Amniotic stem cell (primary cell): Measurements from ENCODE around the gene BACH2.
"Not testable (repeated sequence)": the region's sequence is repeated elsewhere in the genome, so short reads cannot be mapped to it uniquely, and the experiment has no call there.

Experiments used
- DNase-seq: peaks from one replicate; lab custom pipeline; 2025; lab: John Stamatoyannopoulos, UW

The BACH2 gene

GRCh38 chr6:90066697-90067096 lies 229.9 kb downstream of the BACH2 start:
- no peak for DNase-seq

DNA sequence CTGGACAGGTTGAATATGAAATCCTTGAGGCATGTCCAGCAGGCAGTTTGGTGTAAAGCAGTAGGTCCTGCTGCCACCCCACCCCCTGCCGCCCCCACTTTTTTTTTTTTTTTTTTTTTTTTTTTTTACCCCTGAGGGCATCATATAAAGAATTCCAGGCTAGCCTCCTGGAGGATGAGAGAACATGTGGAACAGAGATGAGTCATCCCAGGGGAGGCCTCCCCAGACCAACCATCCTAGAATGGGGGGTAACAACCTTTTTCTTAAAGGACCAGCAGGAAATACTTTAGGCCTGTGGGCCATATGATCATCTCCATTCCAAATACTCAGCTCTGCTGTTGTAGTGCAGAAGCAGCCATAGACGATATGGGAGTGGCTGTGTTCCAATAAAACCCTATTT lies 231.5 kb downstream of the BACH2 start:
- no peak for DNase-seq

- DNase-seq: no peak
These were observed 234.0 kb downstream of the BACH2 start for GRCh38 chr6:90062667-90063066.

GRCh38 chr6:90062051-90062450 lies 234.6 kb downstream of the BACH2 start:
- no peak for DNase-seq

DNA sequence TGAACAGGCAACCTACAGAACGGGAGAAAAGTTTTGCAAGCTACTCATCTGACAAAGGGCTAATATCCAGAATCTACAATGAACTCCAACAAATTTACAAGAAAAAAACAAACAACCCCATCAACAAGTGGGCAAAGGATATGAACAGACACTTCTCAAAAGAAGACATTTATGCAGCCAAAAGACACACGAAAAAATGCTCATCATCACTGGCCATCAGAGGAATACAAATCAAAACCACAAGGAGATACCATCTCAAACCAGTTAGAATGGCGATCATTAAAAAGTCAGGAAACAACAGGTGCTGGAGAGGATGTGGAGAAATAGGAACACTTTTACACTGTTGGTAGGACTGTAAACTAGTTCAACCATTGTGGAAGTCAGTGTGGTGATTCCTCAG lies 237.5 kb downstream of the BACH2 start:
- not testable (repeated sequence) for DNase-seq

- DNase-seq: not testable (repeated sequence)
These were observed 240.7 kb downstream of the BACH2 start for GRCh38 chr6:90055924-90056323.

DNA sequence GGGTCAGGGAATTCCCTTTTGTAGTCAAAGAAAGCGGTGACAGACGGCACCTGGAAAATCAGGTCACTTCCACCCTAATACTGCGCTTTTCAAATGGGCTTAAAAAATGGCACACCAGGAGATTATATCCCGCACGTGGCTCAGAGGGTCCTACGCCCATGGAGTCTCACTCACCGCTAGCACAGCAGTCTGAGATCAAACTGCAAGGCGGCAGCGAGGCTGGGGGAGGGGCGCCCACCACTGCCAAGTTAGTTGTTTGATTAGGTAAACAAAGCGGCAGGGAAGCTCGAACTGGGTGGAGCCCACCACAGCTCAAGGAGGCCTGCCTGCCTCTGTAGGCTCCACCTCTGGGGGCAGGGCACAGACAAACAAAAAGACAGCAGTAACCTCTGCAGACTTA lies 242.4 kb downstream of the BACH2 start:
- DNase-seq: not testable (repeated sequence)

GRCh38 chr6:90053614-90054013 lies 243.0 kb downstream of the BACH2 start:
- DNase-seq: no peak

DNA sequence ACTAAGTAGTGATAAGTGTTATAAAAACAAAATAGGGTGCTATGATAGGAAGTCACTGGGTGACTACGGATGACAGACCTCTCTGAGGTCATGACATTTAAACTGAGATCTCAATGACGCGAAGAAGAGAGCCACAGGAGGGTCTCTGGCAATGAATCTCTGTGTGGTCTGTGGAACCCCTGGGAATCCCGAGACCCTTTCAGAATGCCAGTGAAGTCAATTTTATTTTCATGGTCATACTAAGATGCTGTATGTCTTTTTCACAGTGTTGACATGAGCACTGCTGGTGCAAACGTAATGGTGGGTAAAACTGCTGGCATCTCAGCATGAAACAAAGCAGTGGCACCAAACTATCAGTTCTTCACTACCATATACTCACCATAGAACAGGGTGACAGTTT lies 247.3 kb downstream of the BACH2 start:
- no peak for DNase-seq

- no peak for DNase-seq
These were observed 248.3 kb downstream of the BACH2 start for GRCh38 chr6:90048206-90048967.

DNA sequence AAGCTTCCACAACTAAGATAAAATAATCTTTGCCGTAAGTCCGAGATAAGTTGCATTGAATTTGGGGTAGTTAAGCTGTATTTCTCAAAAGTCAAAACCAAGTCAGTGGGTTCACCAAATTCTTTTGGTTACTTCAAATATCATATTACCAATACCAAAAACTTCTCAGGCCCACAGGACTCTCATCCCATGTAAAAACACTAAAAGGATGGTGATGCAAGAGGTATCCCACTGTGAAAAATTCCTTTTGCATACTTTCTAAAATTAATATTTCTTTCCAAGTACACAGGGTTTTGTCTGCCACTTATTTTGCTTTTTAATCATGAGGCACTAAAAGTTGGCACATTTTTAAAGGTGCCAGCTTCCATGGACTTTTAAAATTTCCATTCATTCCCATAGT lies 251.1 kb downstream of the BACH2 start:
- DNase-seq: no peak

DNA sequence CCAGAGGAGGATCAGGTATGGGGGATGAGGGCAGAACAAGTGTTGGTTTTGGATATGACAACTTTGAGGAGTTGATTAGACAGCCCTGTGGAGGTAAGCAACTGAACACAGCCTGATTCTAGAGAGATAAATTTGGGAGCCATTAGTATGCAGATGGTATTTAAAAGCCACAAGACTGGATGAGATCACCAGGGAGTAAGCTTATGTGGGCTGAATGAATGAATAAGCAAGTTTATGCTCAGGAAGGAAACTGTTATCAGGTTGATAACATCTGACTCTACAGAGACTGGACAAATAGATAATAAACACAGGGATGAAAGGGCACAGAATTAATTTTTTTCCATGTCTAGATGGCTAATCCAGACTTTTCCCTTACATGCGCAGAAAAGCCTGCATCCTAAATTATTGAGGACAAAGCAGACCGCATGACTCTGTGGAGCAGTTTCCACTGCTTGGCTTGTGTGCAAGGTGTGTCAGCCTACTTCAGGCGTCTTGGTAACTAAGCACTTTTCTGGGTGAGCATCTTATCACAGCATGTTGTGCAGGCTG lies 251.7 kb downstream of the BACH2 start:
- no peak for DNase-seq

DNA sequence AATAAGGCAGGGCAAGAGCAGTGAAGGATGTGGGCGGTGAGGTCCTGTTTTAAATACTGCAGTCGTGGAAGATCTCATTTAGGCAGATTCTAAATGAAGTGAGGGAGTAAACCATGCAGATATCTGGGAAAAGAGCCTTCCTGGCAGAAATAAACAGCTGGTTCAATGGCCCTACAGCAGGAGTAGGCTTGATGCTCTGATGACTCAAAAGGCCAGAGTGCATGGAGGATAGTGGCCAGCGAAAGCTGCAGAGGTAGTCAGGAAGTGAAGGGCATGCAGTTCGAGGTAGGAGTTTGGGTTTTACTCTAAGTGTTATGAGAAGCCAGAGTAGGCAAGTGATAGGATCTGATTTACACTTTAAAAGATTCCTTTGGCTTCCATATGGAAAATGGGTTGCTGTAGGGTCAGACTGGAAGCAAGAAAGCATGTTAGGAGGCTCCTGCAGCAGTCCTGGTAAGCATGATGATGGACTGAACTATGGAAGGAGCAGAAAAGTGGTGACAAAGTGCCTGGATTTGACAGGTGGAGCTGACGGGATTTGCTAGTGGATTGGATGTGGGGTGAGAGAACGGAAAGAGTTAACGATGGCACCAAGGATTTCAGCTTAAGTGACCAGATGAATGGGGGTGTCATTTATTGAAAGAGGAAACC lies 252.3 kb downstream of the BACH2 start:
- DNase-seq: no peak

DNA sequence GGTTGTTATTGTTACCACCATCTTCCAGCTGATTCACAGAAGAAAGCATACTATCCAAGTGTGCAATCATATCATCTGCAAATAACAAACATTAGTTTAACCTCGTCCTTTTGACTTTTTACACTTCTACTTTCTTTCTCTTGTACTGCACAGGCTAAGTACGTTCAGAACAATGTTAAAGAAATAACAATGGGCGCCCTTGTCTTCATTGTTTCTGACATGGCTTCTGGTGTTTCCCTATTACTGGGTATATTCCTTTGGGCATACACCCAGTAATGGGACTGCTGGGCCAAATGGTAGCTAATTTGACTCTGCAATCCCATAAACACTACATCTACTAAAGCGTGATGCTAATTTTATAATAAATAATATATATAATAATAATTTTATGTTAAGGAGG lies 255.7 kb downstream of the BACH2 start:
- no peak for DNase-seq

DNA sequence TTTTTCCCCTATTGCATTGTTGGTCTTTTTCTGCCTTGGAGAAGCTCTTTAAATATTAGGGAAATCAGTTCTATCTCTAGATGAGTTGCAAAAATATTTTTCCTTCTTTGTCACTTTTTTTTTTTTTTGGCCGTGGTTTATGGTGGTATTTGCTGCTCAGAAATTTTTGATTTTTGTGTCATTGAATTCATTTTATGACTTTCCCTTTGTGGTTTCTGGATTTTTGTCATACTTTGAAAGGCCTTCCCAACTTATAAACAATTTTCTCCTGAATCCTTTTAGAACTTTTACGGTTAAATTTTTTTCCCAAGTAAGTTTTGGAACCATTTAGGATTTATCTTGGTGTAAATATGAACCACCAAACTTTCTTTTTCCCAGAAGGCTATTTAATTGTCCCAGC lies 256.7 kb downstream of the BACH2 start:
- no peak for DNase-seq

GRCh38 chr6:90038961-90039653 lies 257.5 kb downstream of the BACH2 start:
- no peak for DNase-seq

DNA sequence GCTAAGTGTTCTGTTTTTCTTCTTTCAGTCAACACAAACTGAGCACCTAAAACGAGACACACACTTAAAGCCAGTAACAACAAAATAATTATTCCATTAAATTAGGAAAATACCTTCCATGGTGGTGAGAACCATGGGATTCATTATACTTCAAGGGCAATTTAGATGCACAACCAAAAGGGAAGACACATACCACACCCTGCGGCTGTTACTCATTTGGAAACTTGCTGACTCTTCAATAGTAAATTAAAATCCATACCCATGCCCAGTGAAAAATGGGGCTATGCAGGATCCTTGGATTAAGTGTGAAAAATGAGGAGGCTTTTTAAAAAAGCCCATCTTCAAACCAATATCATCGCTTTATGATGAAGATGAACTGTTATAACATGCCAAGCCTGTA lies 259.7 kb downstream of the BACH2 start:
- no peak for DNase-seq

DNA sequence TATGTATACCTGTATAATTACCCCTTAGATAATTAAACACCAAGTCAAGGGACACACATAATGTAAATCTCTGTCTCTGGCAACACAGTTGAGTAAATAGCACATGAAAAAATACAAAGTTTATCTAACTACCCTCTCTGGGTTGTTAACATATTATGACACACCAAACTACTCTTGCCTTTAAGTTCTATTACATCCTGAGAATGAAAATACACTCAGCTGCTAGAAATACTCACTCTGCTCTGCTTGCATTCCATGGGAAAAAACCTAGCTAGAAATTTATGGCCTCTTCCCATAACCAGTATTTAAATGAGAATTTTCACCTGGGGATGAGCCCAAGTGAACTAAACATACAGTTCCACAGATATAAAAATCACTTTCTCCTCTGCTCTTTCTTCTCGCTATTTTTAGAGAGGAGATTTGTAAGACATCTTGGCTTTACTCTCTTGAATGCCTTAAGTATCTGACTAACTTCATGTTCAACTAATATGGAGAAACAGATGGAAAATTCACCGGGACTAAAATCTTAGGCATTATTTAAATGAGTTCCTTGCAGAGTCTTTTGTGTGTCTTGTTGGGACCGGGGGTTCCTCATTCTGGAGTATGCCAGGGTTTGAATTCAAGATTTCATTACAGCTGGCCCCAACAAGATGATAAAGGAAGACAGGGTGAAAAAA lies 261.5 kb downstream of the BACH2 start:
- DNase-seq: no peak

DNA sequence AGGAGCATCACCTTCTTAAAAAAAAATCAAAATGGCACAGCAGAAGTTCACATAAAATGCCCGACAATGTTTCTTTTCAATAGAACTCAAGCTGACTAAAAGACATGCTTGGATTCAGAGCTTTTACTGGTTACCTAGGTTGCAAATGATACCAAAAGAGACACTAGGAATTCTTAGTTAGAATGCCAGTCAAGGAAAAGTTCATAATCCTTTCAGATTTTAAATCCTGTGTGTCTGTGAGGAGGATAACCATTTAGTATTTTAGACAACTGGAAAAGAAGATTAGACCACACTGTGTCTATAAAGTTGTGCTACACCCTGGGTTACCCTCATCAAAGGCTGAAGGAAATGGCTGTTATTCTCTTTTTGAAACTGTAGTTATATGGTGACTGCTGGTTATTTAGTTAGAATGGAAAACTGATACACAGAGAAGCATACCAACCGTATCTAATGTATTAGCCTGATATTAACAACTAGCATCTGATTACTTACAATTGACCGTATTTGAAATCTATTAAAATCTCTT lies 262.8 kb downstream of the BACH2 start:
- no peak for DNase-seq

DNA sequence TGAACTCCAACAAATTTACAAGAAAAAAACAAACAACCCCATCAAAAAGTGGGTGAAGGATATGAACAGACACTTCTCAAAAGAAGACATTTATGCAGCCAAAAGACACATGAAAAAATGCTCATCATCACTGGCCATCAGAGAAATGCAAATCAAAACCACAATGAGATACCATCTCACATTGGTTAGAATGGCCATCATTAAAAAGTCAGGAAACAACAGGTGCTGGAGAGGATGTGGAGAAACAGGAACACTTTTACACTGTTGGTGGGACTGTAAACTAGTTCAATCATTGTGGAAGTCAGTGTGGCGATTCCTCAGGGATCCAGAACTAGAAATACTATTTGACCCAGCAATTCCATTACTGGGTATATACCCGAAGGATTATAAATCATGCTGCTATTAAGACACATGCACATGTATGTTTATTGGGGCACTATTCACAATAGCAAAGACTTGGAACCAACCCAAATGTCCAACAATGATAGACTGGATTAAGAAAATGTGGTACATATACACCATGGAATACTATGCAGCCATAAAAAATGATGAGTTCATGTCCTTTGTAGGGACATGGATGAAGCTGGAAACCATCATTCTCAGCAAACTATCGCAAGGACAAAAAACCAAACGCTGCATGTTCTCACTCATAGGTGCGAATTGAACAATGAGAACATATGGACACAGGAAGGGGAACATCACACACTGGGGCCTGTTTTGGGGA lies 264.0 kb downstream of the BACH2 start:
- not testable (repeated sequence) for DNase-seq

GRCh38 chr6:90028995-90029635 lies 267.5 kb downstream of the BACH2 start:
- DNase-seq: no peak
